ENCODE results near the gene MYL6. TPM values are rescaled to one million over a fixed set of nuclear protein-coding genes. Genes with fewer than 3 reads are reported as not detected.
A peak's percentile ranks its signal among the peaks of the same experiment; 100 is the strongest.

Gene MYL6
- total and polyA plus RNA-seq, 12 donors, result 1,276 to 3,646 (median 1,585) TPM

GRCh38 chr12:56172839-56173238 is 14.7 kb downstream of the MYL6 start:
- 85 to 92% (median 86%) methylated on average over 5 to 7 of the region's 7 CpGs for WGBS, 4 donors
- no peaks in the 10 kb centered on the region for H3K27me3 ChIP-seq
- intact Hi-C loops (cut with DNase I), result no loop called here
- TF ChIP-seq CTCF (IDR thresholded peaks at IDR 0.05), result no peak
- no peak for TF ChIP-seq POLR2A (IDR thresholded peaks at IDR 0.05)
- no peak for DNase-seq
- H3K36me3 ChIP-seq (replicated peaks in 1 of 2), result peaks cover 0 to 97% of the 10 kb centered on the region in 2 donors
- no peaks in the 10 kb centered on the region for H3K9me3 ChIP-seq (replicated peaks in 1 of 3)
- H3K4me3 ChIP-seq, result no peak overlapping the region
- H3K4me1 ChIP-seq (replicated peaks in 1 of 2), result no peaks in the 10 kb centered on the region
- H3K27ac ChIP-seq, result no peak overlapping the region

- Histone ChIP-seq H3K9me3 (replicated peaks in 1 of 3) (no peaks in the 10 kb centered on the region), H3K27ac (no peak overlapping the region), H3K4me1 (replicated peaks in 1 of 2) (no peaks in the 10 kb centered on the region), H3K36me3 (replicated peaks in 1 of 2) (peaks cover 0 to 96% of the 10 kb centered on the region in 2 donors), H3K4me3 (no peak overlapping the region), H3K27me3 (no peaks in the 10 kb centered on the region)
- intact Hi-C loops (cut with DNase I), result no loop called here
- no peak for DNase-seq
- TF ChIP-seq CTCF (IDR thresholded peaks at IDR 0.05), result no peak
- no peak for TF ChIP-seq POLR2A (IDR thresholded peaks at IDR 0.05)
- WGBS, 4 donors, result 87 to 96% (median 90%) methylated on average over 3 of the region's 3 CpGs
Observed at GRCh38 chr12:56178347-56178746, 20.2 kb downstream of the MYL6 start.

GRCh38 chr12:56186957-56187356 is 28.8 kb downstream of the MYL6 start:
- Histone ChIP-seq H3K36me3 (replicated peaks in 1 of 2) (peaks cover 0 to 41% of the 10 kb centered on the region in 2 donors), H3K9me3 (replicated peaks in 1 of 3) (no peaks in the 10 kb centered on the region)
- WGBS, 4 donors, result 39 to 68% (median 47%) methylated on average over 2 of the region's 2 CpGs

GRCh38 chr12:56188131-56188777 is 30.1 kb downstream of the MYL6 start:
- Histone ChIP-seq H3K36me3 (replicated peaks in 1 of 2) (peaks cover 0 to 30% of the 10 kb centered on the region in 2 donors), H3K27me3 (no peaks in the 10 kb centered on the region), H3K27ac (peak overlapping the region in 3 of 5 donors; percentile 74 to 92 (median 74)), H3K9me3 (replicated peaks in 1 of 3) (no peaks in the 10 kb centered on the region), H3K4me1 (replicated peaks in 1 of 2) (peaks cover 16 to 25% of the 10 kb centered on the region in 2 donors), H3K4me3 (peak overlapping the region in 3 of 4 donors; percentile 36 to 88 (median 61))
- no peak for DNase-seq
- no peak for TF ChIP-seq CTCF (IDR thresholded peaks at IDR 0.05)
- TF ChIP-seq POLR2A (IDR thresholded peaks at IDR 0.05), result no peak
- intact Hi-C loops (cut with DNase I), result loop anchor here (2.0 kb wide), 2 partner anchors 63 to 67 kb away; no protein-coding TSS in a partner anchor
- WGBS, 4 donors, result 8 to 12% (median 9%) methylated on average over 10 of the region's 10 CpGs

More at GRCh38 chr12:56186957-56187356, 28.8 kb downstream of the MYL6 start:
- Histone ChIP-seq H3K27ac (no peak overlapping the region), H3K4me1 (replicated peaks in 1 of 2) (peaks cover 16 to 25% of the 10 kb centered on the region in 2 donors), H3K27me3 (no peaks in the 10 kb centered on the region), H3K4me3 (no peak overlapping the region)
- DNase-seq, result no peak
- intact Hi-C loops (cut with DNase I), result no loop called here
- TF ChIP-seq CTCF (IDR thresholded peaks at IDR 0.05), result no peak
- no peak for TF ChIP-seq POLR2A (IDR thresholded peaks at IDR 0.05)
